HepG2 (cell line): ENCODE measurements around the gene MLST8. TPM values are rescaled to one million over a fixed set of nuclear protein-coding genes. Genes with fewer than 3 reads are reported as not detected.

Source experiments
- AGO1 ChIP-seq: fragments of 200-400 bp; formaldehyde crosslinking; IDR thresholded peaks from 2 replicates; pipeline ENCODE4 v1.6.1; 2017; ENCODE audit warnings: mild to moderate bottlenecking, low read depth, low read length, moderate library complexity; ENCODE audit not compliant: poor library complexity, severe bottlenecking
- AKAP8 ChIP-seq: sonication (generic); formaldehyde crosslinking; IDR thresholded peaks from 2 replicates; pipeline ENCODE4 v1.5.1; 2020; ENCODE audit warnings: mild to moderate bottlenecking, missing genetic modification reagents
- BORCS8-MEF2B ChIP-seq: sonication (generic); formaldehyde crosslinking; IDR thresholded peaks from 2 replicates; pipeline ENCODE4 v1.8.0; 2022; ENCODE audit warnings: mild to moderate bottlenecking, missing genetic modification reagents
- CBX1 ChIP-seq: IDR thresholded peaks from one replicate; pipeline ENCODE4 v1.6.1; 2016; ENCODE audit warnings: antibody characterized with exemption, low read depth
- CENPT ChIP-seq: sonication (generic); formaldehyde crosslinking; IDR thresholded peaks from 2 replicates; pipeline ENCODE4 v1.8.0; 2022; ENCODE audit warnings: low read depth, mild to moderate bottlenecking, moderate library complexity, missing genetic modification reagents
- CHD2 ChIP-seq: IDR thresholded peaks from 2 replicates; pipeline ENCODE4 v1.6.1; 2011; ENCODE audit warnings: low read depth, low read length, improper control_type of control experiment
- HNRNPUL1 ChIP-seq: fragments of 200-400 bp; formaldehyde crosslinking; IDR thresholded peaks from 2 replicates; pipeline ENCODE4 v1.6.1; 2017; ENCODE audit warnings: low read depth, mild to moderate bottlenecking, low read length, moderate library complexity
- MAFG ChIP-seq: sonication (generic); formaldehyde crosslinking; IDR thresholded peaks from 2 replicates; pipeline ENCODE4 v1.5.1; 2020; ENCODE audit warnings: mild to moderate bottlenecking, missing genetic modification reagents
- MTA1 ChIP-seq: sonication (generic); formaldehyde crosslinking; IDR thresholded peaks from 2 replicates; pipeline ENCODE4 v1.4.0; 2020; ENCODE audit warnings: missing genetic modification reagents, mild to moderate bottlenecking, borderline replicate concordance
- NCOA1 ChIP-seq: sonication (generic); formaldehyde crosslinking; IDR thresholded peaks from 2 replicates; pipeline ENCODE4 v1.9.0; 2021; ENCODE audit warnings: missing genetic modification reagents
- NCOA2 ChIP-seq: sonication (generic); formaldehyde crosslinking; IDR thresholded peaks from 2 replicates; pipeline ENCODE4 v1.8.0; 2022; ENCODE audit warnings: inconsistent platforms
- RBAK ChIP-seq: sonication (generic); formaldehyde crosslinking; IDR thresholded peaks from 2 replicates; pipeline ENCODE4 v1.5.1; 2020; ENCODE audit warnings: mild to moderate bottlenecking, missing genetic modification reagents
- RCOR2 ChIP-seq: IDR thresholded peaks from 2 replicates; pipeline ENCODE4 v1.6.1; 2016; ENCODE audit warnings: missing biosample characterization, missing genetic modification reagents
- SRF ChIP-seq: IDR thresholded peaks from 2 replicates; pipeline ENCODE4 v1.6.1; 2011; ENCODE audit warnings: mild to moderate bottlenecking, low read depth, low read length, moderate library complexity
- STAG1 ChIP-seq: sonication (generic); formaldehyde crosslinking; IDR thresholded peaks from 2 replicates; pipeline ENCODE4 v1.4.0; 2020; ENCODE audit warnings: missing genetic modification reagents
- ZNF12 ChIP-seq: sonication (generic); formaldehyde crosslinking; IDR thresholded peaks from 2 replicates; pipeline ENCODE4 v1.5.0; 2020; ENCODE audit warnings: missing genetic modification reagents
- ZNF30 ChIP-seq: sonication (generic); formaldehyde crosslinking; IDR thresholded peaks from 2 replicates; pipeline ENCODE4 v1.5.0; 2020; ENCODE audit warnings: mild to moderate bottlenecking, missing genetic modification reagents
- ZNF570 ChIP-seq: sonication (generic); formaldehyde crosslinking; IDR thresholded peaks from 2 replicates; pipeline ENCODE4 v1.4.0; 2020; ENCODE audit warnings: mild to moderate bottlenecking, missing genetic modification reagents, borderline replicate concordance
- ZNF660 ChIP-seq: sonication (generic); formaldehyde crosslinking; IDR thresholded peaks from 2 replicates; pipeline ENCODE4 v1.5.1; 2020; ENCODE audit warnings: mild to moderate bottlenecking, low read depth, missing genetic modification reagents, borderline replicate concordance
- ZNF678 ChIP-seq: sonication (generic); formaldehyde crosslinking; IDR thresholded peaks from 2 replicates; pipeline ENCODE4 v1.4.0; 2020; ENCODE audit warnings: mild to moderate bottlenecking, missing genetic modification reagents
- polyA plus RNA-seq, 8 experiments: library from polyadenylated mRNA; depleted of rRNA in 3 of 8; stranded (reverse) in 7 of 8; unstranded in 1 of 8; fragments of >200 nt; fragmentation: Illumina TruSeq in 4 of 8; extraction: Trizol in 4 of 8; gene quantifications; 2 replicates each; pipeline versions ENCODE4 v1.2.1 to v1.2.3, GENCODE V29; 2011 to 2016; ENCODE audit warnings: low read depth in 4 of 8, missing spikeins in 1 of 8, mixed read lengths in 1 of 8; ENCODE audit not compliant: insufficient read depth in 1 of 8
- total RNA-seq, 5 experiments: library from RNA; depleted of rRNA; stranded (reverse); fragments of >200 nt; fragmentation: Illumina TruSeq; extraction: Trizol; gene quantifications; 2 replicates each; pipeline ENCODE4 v1.2.3, GENCODE V29; 2016; ENCODE audit warnings: low read depth in 1 of 5
- TF ChIP-seq, protein P1 (sequence below): sonication (generic); formaldehyde crosslinking; IDR thresholded peaks from 2 replicates; pipeline ENCODE4 v1.8.0; 2022; ENCODE audit warnings: missing genetic modification reagents, mild to moderate bottlenecking, moderate library complexity, borderline replicate concordance
- TF ChIP-seq, protein P2 (sequence below): sonication (generic); formaldehyde crosslinking; IDR thresholded peaks from 2 replicates; pipeline ENCODE4 v1.8.1; 2023; ENCODE audit warnings: mild to moderate bottlenecking, missing genetic modification reagents
- TF ChIP-seq, protein P3 (sequence below): IDR thresholded peaks from 2 replicates; pipeline ENCODE4 v1.6.1; 2016; ENCODE audit warnings: low read depth

MLST8 gene
- total and polyA plus RNA-seq, 2 of the 13 experiments (the other 11 are each of a cell fraction or from before 2014, with no cell fraction given) = 30.8 to 72.7 TPM

DNA sequence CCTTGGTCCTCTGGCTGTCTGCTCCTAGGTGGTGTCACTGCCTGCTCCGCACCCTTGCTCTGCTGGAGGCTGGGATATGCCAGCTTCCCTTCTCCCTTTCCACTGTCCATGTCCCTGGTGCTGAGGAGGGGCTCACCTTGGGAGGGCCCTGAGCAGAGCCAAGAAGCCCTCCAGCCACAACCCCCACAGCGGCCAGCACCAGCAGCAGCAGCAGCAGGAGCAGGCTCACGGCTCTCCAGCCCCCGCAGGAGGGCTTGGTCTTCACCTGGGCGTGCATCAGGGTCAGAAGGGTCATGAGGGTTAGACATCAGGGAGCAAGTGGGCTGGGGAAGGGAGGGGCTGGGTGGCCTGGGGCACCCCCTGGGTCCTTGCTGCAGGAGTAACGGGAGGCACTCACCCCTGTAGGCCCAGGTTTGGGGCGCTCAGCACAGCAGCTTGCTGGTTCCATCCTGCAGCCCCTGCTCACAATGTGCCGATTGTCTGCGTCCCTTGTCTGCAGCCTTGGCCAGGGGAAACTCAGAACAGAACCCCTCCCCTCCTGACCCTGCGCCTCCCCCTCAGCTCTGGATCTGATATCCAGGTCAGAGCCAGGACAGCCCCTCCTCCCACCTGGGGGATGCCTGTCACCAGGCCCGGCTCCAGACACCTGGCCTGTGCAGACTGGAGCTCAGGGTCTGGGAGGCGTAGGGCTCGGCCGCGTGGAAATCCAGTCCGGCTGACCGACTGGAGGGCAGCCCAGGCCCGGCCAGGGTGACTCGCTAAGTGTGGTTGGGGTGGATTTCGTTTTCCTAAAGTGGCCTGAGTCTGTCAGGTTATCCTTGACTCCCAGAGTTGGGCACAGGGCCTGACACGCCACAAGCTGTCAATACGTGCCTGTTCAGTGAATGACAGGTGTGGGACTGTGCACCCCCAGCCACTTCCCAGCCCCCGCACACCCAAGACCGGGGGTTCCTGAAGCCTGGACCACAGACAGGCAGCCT, 5.4 kb downstream of the MLST8 start, which contains the start of gene BRICD5 (continued):
- TF ChIP-seq ZNF30 (CRISPR knock-in tag) (no peak), CHD2 (no peak), SRF (no peak), RCOR2 (CRISPR knock-in tag) (no peak), AGO1 (peak; percentile 91), STAG1 (CRISPR knock-in tag) (no peak), RBAK (peak; percentile 99), ZNF678 (CRISPR knock-in tag) (no peak), CENPT (no peak), HNRNPUL1 (no peak), BORCS8-MEF2B (CRISPR knock-in tag) (0 out of 2 replicates have a peak, but pooled peaks have one; percentile 47), NCOA2 (peak; percentile 17; the same call in 1 of the 2 replicates), AKAP8 (peak; percentile 98), ZNF570 (no peak), CBX1 (no peak), MTA1 (CRISPR knock-in tag) (0 out of 2 replicates have a peak, but pooled peaks have one; percentile 23), NCOA1 (CRISPR knock-in tag) (0 out of 2 replicates have a peak, but pooled peaks have one; percentile 50), ZNF12 (no peak), MAFG (CRISPR knock-in tag) (no peak), ZNF660 (no peak)
- TF ChIP-seq, protein P1, sequence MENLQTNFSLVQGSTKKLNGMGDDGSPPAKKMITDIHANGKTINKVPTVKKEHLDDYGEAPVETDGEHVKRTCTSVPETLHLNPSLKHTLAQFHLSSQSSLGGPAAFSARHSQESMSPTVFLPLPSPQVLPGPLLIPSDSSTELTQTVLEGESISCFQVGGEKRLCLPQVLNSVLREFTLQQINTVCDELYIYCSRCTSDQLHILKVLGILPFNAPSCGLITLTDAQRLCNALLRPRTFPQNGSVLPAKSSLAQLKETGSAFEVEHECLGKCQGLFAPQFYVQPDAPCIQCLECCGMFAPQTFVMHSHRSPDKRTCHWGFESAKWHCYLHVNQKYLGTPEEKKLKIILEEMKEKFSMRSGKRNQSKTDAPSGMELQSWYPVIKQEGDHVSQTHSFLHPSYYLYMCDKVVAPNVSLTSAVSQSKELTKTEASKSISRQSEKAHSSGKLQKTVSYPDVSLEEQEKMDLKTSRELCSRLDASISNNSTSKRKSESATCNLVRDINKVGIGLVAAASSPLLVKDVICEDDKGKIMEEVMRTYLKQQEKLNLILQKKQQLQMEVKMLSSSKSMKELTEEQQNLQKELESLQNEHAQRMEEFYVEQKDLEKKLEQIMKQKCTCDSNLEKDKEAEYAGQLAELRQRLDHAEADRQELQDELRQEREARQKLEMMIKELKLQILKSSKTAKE = peak; percentile 60; the same call in 1 of the 2 replicates
- TF ChIP-seq, protein P2, sequence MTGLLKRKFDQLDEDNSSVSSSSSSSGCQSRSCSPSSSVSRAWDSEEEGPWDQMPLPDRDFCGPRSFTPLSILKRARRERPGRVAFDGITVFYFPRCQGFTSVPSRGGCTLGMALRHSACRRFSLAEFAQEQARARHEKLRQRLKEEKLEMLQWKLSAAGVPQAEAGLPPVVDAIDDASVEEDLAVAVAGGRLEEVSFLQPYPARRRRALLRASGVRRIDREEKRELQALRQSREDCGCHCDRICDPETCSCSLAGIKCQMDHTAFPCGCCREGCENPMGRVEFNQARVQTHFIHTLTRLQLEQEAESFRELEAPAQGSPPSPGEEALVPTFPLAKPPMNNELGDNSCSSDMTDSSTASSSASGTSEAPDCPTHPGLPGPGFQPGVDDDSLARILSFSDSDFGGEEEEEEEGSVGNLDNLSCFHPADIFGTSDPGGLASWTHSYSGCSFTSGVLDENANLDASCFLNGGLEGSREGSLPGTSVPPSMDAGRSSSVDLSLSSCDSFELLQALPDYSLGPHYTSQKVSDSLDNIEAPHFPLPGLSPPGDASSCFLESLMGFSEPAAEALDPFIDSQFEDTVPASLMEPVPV (CRISPR knock-in tag) = peak; percentile 49; the same call in 1 of the 2 replicates
- TF ChIP-seq, protein P3, sequence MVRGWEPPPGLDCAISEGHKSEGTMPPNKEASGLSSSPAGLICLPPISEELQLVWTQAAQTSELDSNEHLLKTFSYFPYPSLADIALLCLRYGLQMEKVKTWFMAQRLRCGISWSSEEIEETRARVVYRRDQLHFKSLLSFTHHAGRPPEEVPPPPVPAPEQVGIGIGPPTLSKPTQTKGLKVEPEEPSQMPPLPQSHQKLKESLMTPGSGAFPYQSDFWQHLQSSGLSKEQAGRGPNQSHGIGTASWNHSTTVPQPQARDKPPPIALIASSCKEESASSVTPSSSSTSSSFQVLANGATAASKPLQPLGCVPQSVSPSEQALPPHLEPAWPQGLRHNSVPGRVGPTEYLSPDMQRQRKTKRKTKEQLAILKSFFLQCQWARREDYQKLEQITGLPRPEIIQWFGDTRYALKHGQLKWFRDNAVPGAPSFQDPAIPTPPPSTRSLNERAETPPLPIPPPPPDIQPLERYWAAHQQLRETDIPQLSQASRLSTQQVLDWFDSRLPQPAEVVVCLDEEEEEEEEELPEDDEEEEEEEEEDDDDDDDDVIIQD (CRISPR knock-in tag) = no peak
